ENCODE measurements around the gene ARAP2.

The ARAP2 gene

DNA sequence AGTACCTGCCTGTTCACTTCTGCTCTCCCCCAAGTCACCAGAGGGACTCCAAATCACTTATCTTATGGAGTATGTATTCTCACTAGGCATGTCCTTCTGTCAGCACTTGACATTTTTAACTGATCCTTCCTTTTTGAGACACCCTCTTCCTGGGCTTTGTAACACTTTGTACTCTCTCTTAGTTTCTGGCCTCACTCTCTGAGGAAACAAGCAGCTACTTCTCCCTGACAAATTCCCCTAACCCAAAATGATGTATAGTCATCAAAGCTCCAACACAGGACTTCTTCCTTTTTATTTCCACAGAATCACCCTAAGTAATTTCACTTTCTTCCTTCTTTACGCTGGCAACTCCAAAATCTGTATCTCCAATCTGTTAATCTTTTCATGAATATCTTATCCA lies 101.8 kb downstream of the ARAP2 start:
- Histone ChIP-seq H3K27me3 (ENCODE audit: control insufficient read depth in 1 of 2, insufficient read depth in 2 of 2, low read length in 2 of 2) (no peaks in the 10 kb centered on the region), H3K27ac (ENCODE audit: low read length) (no peak overlapping the region), H3K36me3 (ENCODE audit: control insufficient read depth in 2 of 2, insufficient read depth in 2 of 2, low read length in 2 of 2) (no peaks in the 10 kb centered on the region), H3K4me1 (ENCODE audit: control insufficient read depth, insufficient read depth, low read length) (no peaks in the 10 kb centered on the region), H3K4me3 (ENCODE audit: low read length in 2 of 2) (no peak overlapping the region), H3K9me3 (ENCODE audit: control insufficient read depth in 2 of 2, low read length in 2 of 2) (no peaks in the 10 kb centered on the region), H3K9ac (ENCODE audit: low read length in 2 of 2) (no peak overlapping the region)

GRCh38 chr4:36141186-36141585 lies 103.1 kb downstream of the ARAP2 start:
- no peaks in the 10 kb centered on the region for H3K9me3 ChIP-seq (ENCODE audit: control insufficient read depth in 2 of 2, low read length in 2 of 2)
- H3K36me3 ChIP-seq (ENCODE audit: control insufficient read depth in 2 of 2, insufficient read depth in 2 of 2, low read length in 2 of 2) = no peaks in the 10 kb centered on the region
- no peak overlapping the region for H3K4me3 ChIP-seq (ENCODE audit: low read length in 2 of 2)
- H3K9ac ChIP-seq (ENCODE audit: low read length in 2 of 2) = no peak overlapping the region
- no peaks in the 10 kb centered on the region for H3K4me1 ChIP-seq (ENCODE audit: control insufficient read depth, insufficient read depth, low read length)
- no peak overlapping the region for H3K27ac ChIP-seq (ENCODE audit: low read length)
- no peaks in the 10 kb centered on the region for H3K27me3 ChIP-seq (ENCODE audit: control insufficient read depth in 1 of 2, insufficient read depth in 2 of 2, low read length in 2 of 2)

DNA sequence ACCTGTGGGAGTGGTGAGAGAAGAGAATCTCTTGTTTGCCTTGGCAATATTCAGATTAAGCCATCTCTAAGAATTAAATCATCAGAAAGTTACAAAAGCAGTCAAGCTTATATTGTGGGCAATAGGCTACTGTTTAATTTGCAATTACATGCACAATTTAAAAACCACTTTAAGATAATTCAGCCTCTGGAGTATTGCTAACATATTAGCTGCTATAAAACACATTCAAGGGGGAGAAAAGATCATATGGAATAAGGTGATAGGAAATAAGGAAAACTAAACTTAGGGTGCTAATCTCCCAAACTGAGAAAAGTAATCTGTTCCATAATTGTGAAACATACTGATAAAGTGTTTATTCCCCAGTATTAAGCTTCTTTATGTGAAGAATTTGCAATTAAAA lies 103.9 kb downstream of the ARAP2 start:
- no peak overlapping the region for H3K9ac ChIP-seq (ENCODE audit: low read length in 2 of 2)
- no peaks in the 10 kb centered on the region for H3K36me3 ChIP-seq (ENCODE audit: control insufficient read depth in 2 of 2, insufficient read depth in 2 of 2, low read length in 2 of 2)
- H3K4me3 ChIP-seq (ENCODE audit: low read length in 2 of 2) = no peak overlapping the region
- no peak overlapping the region for H3K27ac ChIP-seq (ENCODE audit: low read length)
- H3K27me3 ChIP-seq (ENCODE audit: control insufficient read depth in 1 of 2, insufficient read depth in 2 of 2, low read length in 2 of 2) = no peaks in the 10 kb centered on the region
- no peaks in the 10 kb centered on the region for H3K4me1 ChIP-seq (ENCODE audit: control insufficient read depth, insufficient read depth, low read length)
- no peaks in the 10 kb centered on the region for H3K9me3 ChIP-seq (ENCODE audit: control insufficient read depth in 2 of 2, low read length in 2 of 2)

DNA sequence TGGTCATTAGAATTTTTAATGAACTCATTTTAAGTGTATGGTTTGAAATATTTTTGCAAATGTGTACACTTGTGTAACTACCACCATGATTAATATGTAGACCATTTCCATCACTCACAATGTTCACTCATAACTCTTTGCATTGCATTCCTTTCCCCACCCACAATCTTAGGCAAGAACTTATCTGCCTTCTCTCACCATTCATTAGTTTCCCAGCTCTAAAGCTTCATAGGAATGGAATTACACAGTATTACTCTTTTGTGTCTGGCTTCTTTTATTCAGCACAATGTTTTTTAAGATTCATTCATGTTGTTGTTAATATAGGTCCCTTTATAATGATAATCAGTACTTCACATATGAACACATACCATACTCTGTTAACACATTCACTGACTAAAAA lies 106.1 kb downstream of the ARAP2 start:
- no peak overlapping the region for H3K27ac ChIP-seq (ENCODE audit: low read length)
- H3K4me3 ChIP-seq (ENCODE audit: low read length in 2 of 2) = no peak overlapping the region
- no peak overlapping the region for H3K9ac ChIP-seq (ENCODE audit: low read length in 2 of 2)
- H3K9me3 ChIP-seq (ENCODE audit: control insufficient read depth in 2 of 2, low read length in 2 of 2) = no peaks in the 10 kb centered on the region
- H3K4me1 ChIP-seq (ENCODE audit: control insufficient read depth, insufficient read depth, low read length) = no peaks in the 10 kb centered on the region
- H3K36me3 ChIP-seq (ENCODE audit: control insufficient read depth in 2 of 2, insufficient read depth in 2 of 2, low read length in 2 of 2) = no peaks in the 10 kb centered on the region
- H3K27me3 ChIP-seq (ENCODE audit: control insufficient read depth in 1 of 2, insufficient read depth in 2 of 2, low read length in 2 of 2) = no peaks in the 10 kb centered on the region

DNA sequence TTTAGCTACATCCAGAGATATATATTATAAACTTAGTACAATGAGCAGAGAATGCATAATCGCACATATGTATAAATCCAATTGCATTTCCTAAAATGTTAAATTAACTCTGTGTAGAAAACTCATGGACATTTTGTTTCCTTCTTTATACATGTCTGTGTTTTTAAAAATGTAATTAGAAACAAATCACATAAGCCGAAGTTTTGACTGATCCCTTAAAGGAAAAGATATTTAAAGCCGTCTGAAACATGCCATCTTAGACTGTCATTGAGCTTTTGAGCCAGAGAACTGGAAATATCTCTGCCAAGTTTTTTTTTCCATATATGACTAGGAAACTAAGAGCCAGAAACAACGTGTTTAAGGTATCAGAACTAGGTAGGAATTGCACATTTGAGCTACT lies 107.0 kb downstream of the ARAP2 start:
- Histone ChIP-seq H3K4me1 (ENCODE audit: control insufficient read depth, insufficient read depth, low read length) (no peaks in the 10 kb centered on the region), H3K4me3 (ENCODE audit: low read length in 2 of 2) (no peak overlapping the region), H3K36me3 (ENCODE audit: control insufficient read depth in 2 of 2, insufficient read depth in 2 of 2, low read length in 2 of 2) (no peaks in the 10 kb centered on the region), H3K27me3 (ENCODE audit: control insufficient read depth in 1 of 2, insufficient read depth in 2 of 2, low read length in 2 of 2) (no peaks in the 10 kb centered on the region), H3K9ac (ENCODE audit: low read length in 2 of 2) (no peak overlapping the region), H3K9me3 (ENCODE audit: control insufficient read depth in 2 of 2, low read length in 2 of 2) (no peaks in the 10 kb centered on the region), H3K27ac (ENCODE audit: low read length) (no peak overlapping the region)

DNA sequence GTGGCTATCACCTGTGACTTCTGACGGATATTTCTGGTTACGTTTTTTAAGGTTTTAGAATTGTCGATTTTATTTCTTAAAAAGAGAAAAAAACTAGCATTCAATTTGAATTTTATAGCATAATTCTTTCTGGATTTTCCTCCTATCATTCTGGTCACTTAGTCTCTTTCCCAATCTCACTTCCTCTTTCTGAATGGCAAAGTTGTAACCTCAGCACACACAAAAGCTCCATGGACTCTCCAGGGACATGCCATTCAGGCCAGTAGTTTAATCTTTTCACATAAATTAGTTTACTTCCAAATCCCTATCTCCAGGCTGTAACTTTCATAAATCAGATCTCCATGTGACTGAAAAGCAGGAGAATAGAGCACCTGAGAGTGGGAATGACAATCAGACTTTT lies 110.7 kb downstream of the ARAP2 start:
- Histone ChIP-seq H3K9ac (ENCODE audit: low read length in 2 of 2) (no peak overlapping the region), H3K4me1 (ENCODE audit: control insufficient read depth, insufficient read depth, low read length) (no peaks in the 10 kb centered on the region), H3K4me3 (ENCODE audit: low read length in 2 of 2) (no peak overlapping the region), H3K27ac (ENCODE audit: low read length) (no peak overlapping the region), H3K27me3 (ENCODE audit: control insufficient read depth in 1 of 2, insufficient read depth in 2 of 2, low read length in 2 of 2) (no peaks in the 10 kb centered on the region), H3K9me3 (ENCODE audit: control insufficient read depth in 2 of 2, low read length in 2 of 2) (no peaks in the 10 kb centered on the region), H3K36me3 (ENCODE audit: control insufficient read depth in 2 of 2, insufficient read depth in 2 of 2, low read length in 2 of 2) (no peaks in the 10 kb centered on the region)

GRCh38 chr4:36133086-36133485 lies 111.2 kb downstream of the ARAP2 start:
- H3K36me3 ChIP-seq (ENCODE audit: control insufficient read depth in 2 of 2, insufficient read depth in 2 of 2, low read length in 2 of 2) = no peaks in the 10 kb centered on the region
- H3K9ac ChIP-seq (ENCODE audit: low read length in 2 of 2) = no peak overlapping the region
- H3K9me3 ChIP-seq (ENCODE audit: control insufficient read depth in 2 of 2, low read length in 2 of 2) = no peaks in the 10 kb centered on the region
- H3K4me3 ChIP-seq (ENCODE audit: low read length in 2 of 2) = no peak overlapping the region
- H3K27ac ChIP-seq (ENCODE audit: low read length) = no peak overlapping the region
- H3K4me1 ChIP-seq (ENCODE audit: control insufficient read depth, insufficient read depth, low read length) = no peaks in the 10 kb centered on the region
- no peaks in the 10 kb centered on the region for H3K27me3 ChIP-seq (ENCODE audit: control insufficient read depth in 1 of 2, insufficient read depth in 2 of 2, low read length in 2 of 2)

DNA sequence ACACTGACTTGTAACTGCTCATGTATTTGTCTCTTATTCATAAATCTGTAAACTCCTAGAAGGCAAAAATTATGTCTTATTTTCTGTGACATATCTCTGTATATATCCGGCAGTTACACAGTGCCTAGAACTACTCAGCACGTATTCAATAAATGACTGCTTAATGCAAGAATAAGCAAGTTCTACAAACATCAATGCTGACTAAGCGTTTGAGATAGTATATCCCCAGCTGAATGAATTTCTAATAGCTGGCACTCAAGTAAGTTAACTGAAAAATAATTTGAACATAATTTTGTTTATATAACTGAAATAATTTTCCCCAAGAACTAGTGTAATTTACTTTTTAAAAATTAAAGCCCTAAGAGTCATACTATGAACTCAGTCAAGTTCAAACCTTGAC lies 113.7 kb downstream of the ARAP2 start:
- no peak overlapping the region for H3K9ac ChIP-seq (ENCODE audit: low read length in 2 of 2)
- no peaks in the 10 kb centered on the region for H3K36me3 ChIP-seq (ENCODE audit: control insufficient read depth in 2 of 2, insufficient read depth in 2 of 2, low read length in 2 of 2)
- H3K27me3 ChIP-seq (ENCODE audit: control insufficient read depth in 1 of 2, insufficient read depth in 2 of 2, low read length in 2 of 2) = no peaks in the 10 kb centered on the region
- H3K4me3 ChIP-seq (ENCODE audit: low read length in 2 of 2) = no peak overlapping the region
- no peaks in the 10 kb centered on the region for H3K9me3 ChIP-seq (ENCODE audit: control insufficient read depth in 2 of 2, low read length in 2 of 2)
- no peak overlapping the region for H3K27ac ChIP-seq (ENCODE audit: low read length)
- no peaks in the 10 kb centered on the region for H3K4me1 ChIP-seq (ENCODE audit: control insufficient read depth, insufficient read depth, low read length)

DNA sequence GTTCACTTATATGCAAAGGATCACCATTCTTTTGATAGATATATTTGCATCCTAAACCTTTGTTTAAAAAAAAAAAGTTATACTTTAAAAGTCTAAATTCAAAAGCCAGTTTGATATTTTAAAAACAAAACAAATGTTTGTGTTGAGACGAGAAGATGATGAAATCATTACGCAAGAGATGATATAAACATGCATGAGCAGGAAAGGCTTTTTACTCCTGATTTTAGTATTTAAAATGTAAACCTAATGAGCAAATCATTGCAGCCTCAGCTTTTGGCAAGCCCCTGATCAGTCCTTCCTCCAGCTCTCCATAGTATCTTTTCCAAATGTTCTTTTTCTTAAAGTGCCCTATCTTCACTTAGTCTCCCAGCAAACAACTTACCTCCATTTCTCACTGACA lies 115.6 kb downstream of the ARAP2 start:
- Histone ChIP-seq H3K4me1 (ENCODE audit: control insufficient read depth, insufficient read depth, low read length) (no peaks in the 10 kb centered on the region), H3K27ac (ENCODE audit: low read length) (no peak overlapping the region), H3K9me3 (ENCODE audit: control insufficient read depth in 2 of 2, low read length in 2 of 2) (no peaks in the 10 kb centered on the region), H3K4me3 (ENCODE audit: low read length in 2 of 2) (no peak overlapping the region), H3K9ac (ENCODE audit: low read length in 2 of 2) (no peak overlapping the region), H3K27me3 (ENCODE audit: control insufficient read depth in 1 of 2, insufficient read depth in 2 of 2, low read length in 2 of 2) (no peaks in the 10 kb centered on the region), H3K36me3 (ENCODE audit: control insufficient read depth in 2 of 2, insufficient read depth in 2 of 2, low read length in 2 of 2) (no peaks in the 10 kb centered on the region)

DNA sequence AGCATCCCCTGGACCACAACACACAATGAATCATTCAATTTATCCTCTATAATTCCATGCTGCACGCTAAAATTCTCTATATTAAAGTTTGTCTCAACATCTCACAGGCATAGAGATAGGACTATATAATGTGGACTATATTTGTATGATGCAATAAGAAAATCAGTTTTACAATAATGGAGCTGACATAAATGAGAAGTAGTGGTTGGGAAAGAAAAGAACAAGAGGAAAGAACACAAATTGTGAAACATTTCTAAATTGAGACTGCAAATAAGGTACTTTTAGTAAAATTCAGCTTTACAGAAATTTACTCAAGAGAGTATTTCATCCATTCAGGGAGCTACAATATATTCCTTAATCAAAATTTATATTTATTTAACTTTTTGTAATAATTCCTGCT lies 120.4 kb downstream of the ARAP2 start:
- Histone ChIP-seq H3K4me1 (ENCODE audit: control insufficient read depth, insufficient read depth, low read length) (no peaks in the 10 kb centered on the region), H3K27me3 (ENCODE audit: control insufficient read depth in 1 of 2, insufficient read depth in 2 of 2, low read length in 2 of 2) (no peaks in the 10 kb centered on the region), H3K36me3 (ENCODE audit: control insufficient read depth in 2 of 2, insufficient read depth in 2 of 2, low read length in 2 of 2) (no peaks in the 10 kb centered on the region), H3K9me3 (ENCODE audit: control insufficient read depth in 2 of 2, low read length in 2 of 2) (no peaks in the 10 kb centered on the region), H3K27ac (ENCODE audit: low read length) (no peak overlapping the region), H3K4me3 (ENCODE audit: low read length in 2 of 2) (no peak overlapping the region), H3K9ac (ENCODE audit: low read length in 2 of 2) (no peak overlapping the region)

GRCh38 chr4:36115312-36115711 lies 129.0 kb downstream of the ARAP2 start:
- no peak overlapping the region for H3K9ac ChIP-seq (ENCODE audit: low read length in 2 of 2)
- H3K4me1 ChIP-seq (ENCODE audit: control insufficient read depth, insufficient read depth, low read length) = no peaks in the 10 kb centered on the region
- no peaks in the 10 kb centered on the region for H3K36me3 ChIP-seq (ENCODE audit: control insufficient read depth in 2 of 2, insufficient read depth in 2 of 2, low read length in 2 of 2)
- no peak overlapping the region for H3K4me3 ChIP-seq (ENCODE audit: low read length in 2 of 2)
- no peak overlapping the region for H3K27ac ChIP-seq (ENCODE audit: low read length)
- no peaks in the 10 kb centered on the region for H3K9me3 ChIP-seq (ENCODE audit: control insufficient read depth in 2 of 2, low read length in 2 of 2)
- H3K27me3 ChIP-seq (ENCODE audit: control insufficient read depth in 1 of 2, insufficient read depth in 2 of 2, low read length in 2 of 2) = no peaks in the 10 kb centered on the region

DNA sequence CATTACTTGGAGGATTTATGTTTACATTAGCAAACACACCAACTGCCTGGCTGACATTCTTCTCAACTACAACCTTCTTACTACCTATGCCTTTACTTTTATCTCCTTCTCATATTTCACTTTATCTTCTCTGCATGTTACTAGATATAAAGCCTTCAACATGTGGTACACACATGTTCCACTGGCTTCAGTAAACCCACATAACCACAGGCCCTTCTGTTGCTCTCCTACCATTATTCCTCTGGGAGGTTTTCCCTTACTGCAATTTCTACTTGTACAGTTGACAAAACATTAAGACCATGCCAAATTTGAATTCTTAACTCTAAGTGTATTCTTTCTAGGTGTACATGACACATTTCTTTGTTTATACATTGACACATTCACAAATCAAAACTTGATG lies 133.1 kb downstream of the ARAP2 start:
- Histone ChIP-seq H3K27ac (ENCODE audit: low read length) (no peak overlapping the region), H3K4me3 (ENCODE audit: low read length in 2 of 2) (no peak overlapping the region), H3K9ac (ENCODE audit: low read length in 2 of 2) (no peak overlapping the region), H3K27me3 (ENCODE audit: control insufficient read depth in 1 of 2, insufficient read depth in 2 of 2, low read length in 2 of 2) (no peaks in the 10 kb centered on the region), H3K36me3 (ENCODE audit: control insufficient read depth in 2 of 2, insufficient read depth in 2 of 2, low read length in 2 of 2) (no peaks in the 10 kb centered on the region), H3K9me3 (ENCODE audit: control insufficient read depth in 2 of 2, low read length in 2 of 2) (no peaks in the 10 kb centered on the region), H3K4me1 (ENCODE audit: control insufficient read depth, insufficient read depth, low read length) (no peaks in the 10 kb centered on the region)

All from stomach smooth muscle (tissue), 2 donors.